CD4-positive, alpha-beta T cell (primary cell): Measurements from ENCODE around the gene MACC1. TPM values are rescaled to one million over a fixed set of nuclear protein-coding genes. Genes with fewer than 3 reads are reported as not detected.

Experiments
- ATAC-seq: fragments of 200-7000 bp; cut with Tn5 transposase; one replicate; pipeline ENCODE4 v1.10.0; 2022; ENCODE audit warnings: mild to moderate bottlenecking; ENCODE audit not compliant: poor library complexity
- CTCF ChIA-PET: fragments of 350-600 bp; sonication (Branson Sonifier 250); formaldehyde crosslinking; loops from one replicate; lab custom pipeline; 2021; ENCODE audit warnings: antibody characterized with exemption, inconsistent platforms; lab: Charles Lee
- POLR2A ChIA-PET: fragments of 350-600 bp; sonication (Branson Sonifier 250); formaldehyde crosslinking; loops from one replicate; lab custom pipeline; 2021; ENCODE audit warnings: antibody characterized with exemption, inconsistent platforms; lab: Charles Lee
- DNase-seq, 14 experiments: peaks; one replicate each; pipeline ENCODE4 v3.0.0-alpha.2; 2013 to 2020; ENCODE audit warnings: mixed read lengths in 2 of 14
- H3K27ac ChIP-seq, 2 donors: one replicate each; pipeline versions ENCODE4 v1.5.1 to v1.7.0; 2013; ENCODE audit warnings: low read length in 2 of 2, low read depth in 1 of 2, mild to moderate bottlenecking in 1 of 2
- H3K27me3 ChIP-seq, 2 experiments: 1 replicate in 1 of 2; 2 replicates in 1 of 2; pipeline versions ENCODE4 v1.6.1 to v1.7.0; 2013; ENCODE audit warnings: low read length in 2 of 2, control low read depth in 1 of 2, mild to moderate bottlenecking in 1 of 2, moderate library complexity in 1 of 2; ENCODE audit not compliant: insufficient read depth in 2 of 2, control insufficient read depth in 1 of 2
- H3K36me3 ChIP-seq: one replicate; pipeline ENCODE4 v1.6.1; 2013; ENCODE audit warnings: low read length, control low read depth; ENCODE audit not compliant: insufficient read depth
- H3K4me1 ChIP-seq: one replicate; pipeline ENCODE4 v1.6.1; 2013; ENCODE audit warnings: low read length, control low read depth; ENCODE audit not compliant: insufficient read depth
- H3K4me3 ChIP-seq: one replicate; pipeline ENCODE4 v1.5.1; 2013; ENCODE audit warnings: mild to moderate bottlenecking, low read length, moderate library complexity
- H3K9me3 ChIP-seq, 2 experiments: 1 replicate in 1 of 2; 2 replicates in 1 of 2; pipeline versions ENCODE4 v1.6.1 to v1.7.0; 2013; ENCODE audit warnings: low read length in 2 of 2, mild to moderate bottlenecking in 2 of 2, control low read depth in 1 of 2, moderate library complexity in 1 of 2; ENCODE audit not compliant: control insufficient read depth in 1 of 2, insufficient read depth in 1 of 2
- H3K27ac Mint-ChIP-seq: one replicate; pipeline ENCODE4 v1.8.0; 2020; ENCODE audit warnings: mixed read lengths
- H3K27me3 Mint-ChIP-seq: one replicate; pipeline ENCODE4 v1.8.0; 2021; ENCODE audit warnings: mixed read lengths
- H3K36me3 Mint-ChIP-seq: one replicate; pipeline ENCODE4 v1.8.0; 2021; ENCODE audit warnings: low read depth, mixed read lengths
- H3K4me1 Mint-ChIP-seq: one replicate; pipeline ENCODE4 v1.8.0; 2021; ENCODE audit warnings: low read depth, mixed read lengths
- H3K4me3 Mint-ChIP-seq: one replicate; pipeline ENCODE4 v1.8.0; 2020; ENCODE audit warnings: mild to moderate bottlenecking, mixed read lengths
- H3K9me3 Mint-ChIP-seq: one replicate; pipeline ENCODE4 v1.8.0; 2020; ENCODE audit warnings: mixed read lengths
- CTCF ChIP-seq: fragments of 200-600 bp; IDR thresholded peaks from one replicate; pipeline ENCODE4 v1.8.0; 2022; ENCODE audit warnings: antibody characterized with exemption, mild to moderate bottlenecking
- intact Hi-C, 2 experiments: fragments of 100-400 bp; cut with DNase I in 1 of 2; cut with micrococcal nuclease in 1 of 2; formaldehyde crosslinking; loops; one replicate each; pipeline versions ENCODE4 v1.15.1 to v1.9.0; 2023 to 2025; cut with DNase I, micrococcal nuclease
- total RNA-seq, 174 experiments: library from RNA in 2 of 174; stranded (reverse) in 2 of 174; gene quantifications; one replicate each; pipeline ENCODE4 v1.2.3 and lab custom pipeline; 2021 to 2026

The MACC1 gene
- total RNA-seq, 2 experiments from 2014 or later, result 0.05 to 0.14 TPM

- ATAC-seq, result no peak
- Mint-ChIP-seq H3K27ac (no peak overlapping the region), H3K9me3 (no peaks in the 10 kb centered on the region), H3K36me3 (no peaks in the 10 kb centered on the region), H3K4me1 (no peaks in the 10 kb centered on the region), H3K4me3 (no peak overlapping the region), H3K27me3 (no peaks in the 10 kb centered on the region)
- Histone ChIP-seq H3K36me3 (no peaks in the 10 kb centered on the region), H3K9me3 (no peaks in the 10 kb centered on the region), H3K4me1 (no peaks in the 10 kb centered on the region), H3K27me3 (no peaks in the 10 kb centered on the region), H3K27ac (no peak overlapping the region), H3K4me3 (no peak overlapping the region)
- ChIA-PET CTCF (no interaction called here), POLR2A (no interaction called here)
- DNase-seq, result no peak
- TF ChIP-seq CTCF, result no peak
- intact Hi-C loops, result no loop called here
These were observed 18.9 kb upstream of the MACC1 start for GRCh38 chr7:20236043-20236442.

- CTCF ChIA-PET, result no interaction called here
- ATAC-seq, result no peak
These were observed 18.1 kb upstream of the MACC1 start for GRCh38 chr7:20235288-20235687.

GRCh38 chr7:20233362-20233761 is 16.2 kb upstream of the MACC1 start:
- DNase-seq, result no peak
- Histone ChIP-seq H3K9me3 (no peaks in the 10 kb centered on the region), H3K27me3 (no peaks in the 10 kb centered on the region), H3K4me1 (no peaks in the 10 kb centered on the region), H3K36me3 (no peaks in the 10 kb centered on the region), H3K27ac (no peak overlapping the region), H3K4me3 (no peak overlapping the region)
- intact Hi-C loops, result no loop called here
- Mint-ChIP-seq H3K4me3 (no peak overlapping the region), H3K36me3 (no peaks in the 10 kb centered on the region), H3K27ac (no peak overlapping the region), H3K9me3 (no peaks in the 10 kb centered on the region), H3K27me3 (no peaks in the 10 kb centered on the region), H3K4me1 (no peaks in the 10 kb centered on the region)
- CTCF ChIA-PET, result no interaction called here
- no peak for TF ChIP-seq CTCF
- ATAC-seq, result no peak
- POLR2A ChIA-PET, result no interaction called here

More at GRCh38 chr7:20235288-20235687, 18.1 kb upstream of the MACC1 start:
- Histone ChIP-seq H3K4me1 (no peaks in the 10 kb centered on the region), H3K4me3 (no peak overlapping the region), H3K36me3 (no peaks in the 10 kb centered on the region), H3K27me3 (no peaks in the 10 kb centered on the region), H3K27ac (no peak overlapping the region), H3K9me3 (no peaks in the 10 kb centered on the region)
- no peaks in the 10 kb centered on the region for H3K27me3 Mint-ChIP-seq
- TF ChIP-seq CTCF, result no peak
- no peaks in the 10 kb centered on the region for H3K36me3 Mint-ChIP-seq
- no peak for DNase-seq
- H3K4me3 Mint-ChIP-seq, result no peak overlapping the region
- intact Hi-C loops, result no loop called here
- H3K4me1 Mint-ChIP-seq, result no peaks in the 10 kb centered on the region
- POLR2A ChIA-PET, result no interaction called here
- H3K9me3 Mint-ChIP-seq, result no peaks in the 10 kb centered on the region
- H3K27ac Mint-ChIP-seq, result no peak overlapping the region
